Activated CD4-positive, CD25-positive, alpha-beta regulatory T cell treated with anti-CD3 and anti-CD28 coated beads, Interleukin-2, amount 50 U/mL, for 72 hours (primary cell): ENCODE results near the gene CTNS.

Source experiments
- DNase-seq: peaks from one replicate; pipeline ENCODE4 v3.0.0; 2021

Gene CTNS

DNA sequence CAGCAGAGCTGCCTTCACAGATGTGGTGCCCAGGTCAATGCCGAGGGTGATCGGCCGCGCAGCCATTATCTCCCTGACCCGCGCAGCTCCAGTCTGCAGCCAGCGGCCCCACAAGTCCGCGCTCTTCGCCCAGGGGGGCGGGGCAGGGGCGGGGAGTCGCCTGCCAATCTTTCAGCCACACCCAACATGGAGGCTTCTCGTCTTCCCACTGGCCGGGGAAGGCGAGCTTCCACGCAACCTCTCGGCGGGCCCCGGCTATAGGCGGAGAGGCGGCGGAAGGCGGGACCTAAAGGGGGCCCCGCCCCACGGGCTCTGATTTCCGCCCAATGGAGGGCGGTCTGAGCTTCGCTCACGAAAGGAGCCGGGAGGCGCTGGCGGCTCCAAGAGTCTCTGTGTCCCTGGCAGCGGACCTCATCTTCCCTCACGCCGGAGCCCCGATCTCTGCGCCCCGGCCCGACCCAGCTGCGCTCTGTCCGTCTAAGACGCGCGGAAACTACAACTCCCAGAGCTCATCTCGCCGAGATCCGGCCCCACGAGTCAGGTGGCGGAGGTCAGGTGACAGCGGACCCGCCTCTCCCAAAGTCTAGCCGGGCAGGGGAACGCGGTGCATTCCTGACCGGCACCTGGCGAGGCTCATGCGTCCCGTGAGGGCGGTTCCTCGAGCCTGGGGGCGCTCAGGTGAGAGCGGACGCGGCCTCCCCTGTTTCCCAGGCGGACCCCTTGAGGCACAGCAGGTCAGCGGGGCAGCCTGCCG is at the start of gene CTNS, which contains the start of gene SHPK:
CTNS (plus strand) TSS at position 607 of the 754 bp plus-strand sequence. CDS start 3,447 bp downstream, outside the sequence.
SHPK (minus strand) TSS at position 97 of the 754 bp plus-strand sequence; CDS start at position 66, 31 bp downstream.
- DNase-seq: peak; percentile 95

DNA sequence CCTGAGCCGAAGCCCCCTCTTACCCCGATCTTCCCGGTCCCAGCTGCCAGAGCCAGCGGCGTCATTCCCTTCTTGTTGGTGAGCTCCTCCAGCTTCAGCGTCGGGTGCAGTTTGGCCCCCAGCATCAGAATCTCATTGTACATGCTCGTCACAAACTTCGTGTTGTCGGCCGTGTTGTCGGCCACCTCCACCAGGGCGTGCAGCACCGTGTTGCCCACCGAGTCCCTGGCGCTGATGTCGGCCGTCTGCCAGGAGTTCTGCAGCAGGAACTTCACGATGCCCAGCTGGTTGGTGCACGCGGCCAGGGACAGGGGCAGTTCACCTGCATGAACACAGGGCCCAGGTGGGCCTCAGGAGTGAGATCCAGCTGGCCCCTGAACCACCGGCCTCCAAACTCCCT is 46.8 kb upstream of the CTNS start:
- no peak for DNase-seq

DNA sequence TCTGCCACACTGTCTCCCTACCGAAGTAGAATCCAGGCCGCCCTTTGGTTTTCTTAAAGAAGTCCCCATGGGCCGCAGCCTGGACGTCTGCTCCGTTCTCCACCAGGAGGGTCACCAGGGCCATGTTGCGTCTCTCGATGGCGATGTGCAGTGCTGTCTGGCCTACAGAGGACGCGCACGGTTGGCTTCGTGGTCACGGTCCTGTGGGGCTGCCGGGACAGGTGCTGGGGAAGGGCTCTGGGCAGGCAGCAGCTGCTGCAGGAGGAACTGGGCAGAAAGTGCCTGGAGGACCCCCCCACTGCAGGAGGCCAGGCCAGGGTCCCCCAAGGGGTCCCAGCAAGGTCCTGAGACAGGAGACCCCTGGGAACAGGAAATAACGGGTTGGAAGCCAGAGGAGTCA is 46.3 kb upstream of the CTNS start:
- DNase-seq: no peak

DNA sequence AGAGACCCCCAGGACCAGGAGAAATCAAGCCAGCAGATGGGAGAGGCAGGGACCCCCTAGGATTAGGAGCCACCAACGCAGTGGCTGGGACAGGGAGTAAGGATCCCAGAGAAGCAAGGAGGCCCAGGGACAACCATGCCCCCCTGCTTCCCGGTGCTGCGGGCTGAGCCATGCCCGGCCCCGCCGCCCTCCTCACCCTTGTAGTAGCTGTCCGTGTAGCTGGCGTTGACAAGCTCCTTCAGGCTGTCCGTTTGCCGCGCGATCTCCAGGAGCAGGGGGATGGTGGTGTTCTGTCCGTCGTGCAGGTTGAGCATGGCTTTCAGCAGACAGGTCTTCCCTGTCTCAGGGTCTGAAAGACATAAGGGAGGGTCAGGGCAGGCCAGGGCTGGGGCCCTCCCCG is 45.8 kb upstream of the CTNS start:
- DNase-seq: no peak

DNA sequence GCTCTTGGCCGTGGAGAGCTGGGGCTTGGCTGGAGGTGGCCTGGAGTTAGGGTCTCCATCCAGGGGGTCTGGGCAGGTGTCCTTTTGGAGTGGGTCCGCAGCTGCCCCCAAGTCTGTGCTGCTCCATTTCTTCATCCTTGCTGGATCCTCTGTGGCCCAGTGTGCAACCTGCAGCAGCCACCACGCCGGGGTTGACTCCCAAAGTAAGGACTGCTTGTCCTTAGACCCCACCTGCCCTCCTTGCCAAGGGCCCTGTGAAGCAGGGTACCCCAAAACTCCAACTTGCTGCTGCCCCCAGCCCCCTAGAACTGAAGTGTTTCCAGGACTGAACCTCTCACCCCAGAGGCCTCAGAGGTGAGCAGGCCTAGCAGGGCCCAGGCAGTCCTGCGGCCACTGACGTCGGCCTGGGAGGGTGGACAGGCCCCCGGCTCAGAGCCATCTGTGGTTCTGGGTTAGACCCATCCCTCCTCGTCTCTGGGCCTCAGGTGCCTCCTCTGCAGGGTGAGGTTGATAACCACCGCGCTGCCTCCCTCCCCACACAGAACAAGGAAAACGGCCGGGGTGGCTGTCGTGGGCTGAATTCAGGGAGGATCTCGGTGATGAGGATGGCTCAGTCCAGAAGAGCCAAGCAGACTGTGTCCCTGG is 44.2 kb upstream of the CTNS start:
- no peak for DNase-seq

DNA sequence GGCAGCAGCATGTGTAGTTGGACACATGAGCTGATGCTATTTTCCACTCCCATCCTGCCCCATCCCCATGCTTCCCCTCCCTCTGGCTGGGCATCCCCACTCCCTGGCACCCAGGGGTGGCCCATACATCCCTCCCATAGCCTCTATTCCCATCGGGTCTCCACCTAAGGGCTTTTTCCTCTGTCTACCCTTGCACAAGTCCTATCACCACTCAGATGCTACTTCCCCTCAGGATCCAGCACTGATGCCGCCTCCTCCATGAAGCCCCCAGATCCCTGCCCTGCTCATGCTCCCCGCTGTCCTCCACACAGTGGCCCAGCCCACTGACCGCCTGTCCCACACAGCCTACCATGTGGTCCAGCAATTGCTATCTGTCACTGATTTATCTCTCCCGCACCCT is 43.2 kb upstream of the CTNS start:
- DNase-seq: no peak

DNA sequence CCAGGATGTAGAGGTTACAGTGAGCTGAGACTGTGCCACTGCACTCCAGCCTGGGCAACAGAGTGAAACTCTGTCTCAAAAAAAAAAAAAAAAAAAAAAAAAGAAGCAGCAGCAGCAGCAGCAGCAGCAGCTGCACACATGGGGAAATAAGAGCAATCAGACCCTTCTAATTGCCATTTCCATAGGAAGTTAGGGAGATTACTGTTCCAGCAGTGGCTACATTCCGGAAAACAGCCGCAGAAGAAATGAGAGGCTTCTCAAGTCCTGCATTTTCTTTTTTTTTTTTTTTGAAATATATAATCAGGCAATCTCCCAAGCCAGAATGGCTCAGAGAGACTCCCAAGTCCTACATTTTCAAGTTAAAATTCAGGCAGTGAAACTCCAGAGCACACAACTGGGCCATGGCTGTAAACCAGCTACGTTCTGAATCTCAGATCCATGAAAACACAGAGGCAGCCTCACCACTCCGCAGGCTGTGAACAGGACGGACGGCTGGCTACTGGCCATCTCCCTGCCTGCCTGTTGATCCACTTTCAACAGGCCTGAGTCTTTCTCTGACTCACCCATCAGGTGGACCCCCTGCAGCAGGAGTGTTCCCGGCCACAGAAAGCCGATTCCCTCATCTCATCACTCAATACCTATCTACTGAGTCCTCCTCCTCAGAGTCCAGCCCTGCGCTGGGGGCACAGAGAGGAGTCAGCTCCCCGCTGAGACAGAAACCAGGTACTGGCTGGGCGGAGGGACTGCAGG is 42.3 kb upstream of the CTNS start:
- no peak for DNase-seq

DNA sequence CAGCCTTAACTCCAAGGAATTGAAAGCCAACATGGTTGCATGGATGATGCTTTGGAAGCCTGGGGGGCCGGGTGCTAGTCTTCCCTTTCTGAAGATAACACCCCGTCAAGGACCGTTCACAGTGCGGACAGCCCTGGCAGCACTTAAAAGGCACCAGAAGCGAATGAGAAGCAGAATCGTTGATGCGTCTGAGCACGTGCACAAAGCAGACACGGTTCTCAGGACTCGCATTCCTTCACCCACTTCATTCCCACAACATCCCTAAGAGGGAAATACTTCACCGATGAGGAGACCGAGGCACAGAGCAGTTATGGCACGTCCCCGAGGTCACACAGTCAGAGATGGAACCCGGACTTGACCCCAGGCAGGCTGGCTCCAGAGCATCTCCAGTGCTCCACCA is 41.6 kb upstream of the CTNS start:
- DNase-seq: no peak

DNA sequence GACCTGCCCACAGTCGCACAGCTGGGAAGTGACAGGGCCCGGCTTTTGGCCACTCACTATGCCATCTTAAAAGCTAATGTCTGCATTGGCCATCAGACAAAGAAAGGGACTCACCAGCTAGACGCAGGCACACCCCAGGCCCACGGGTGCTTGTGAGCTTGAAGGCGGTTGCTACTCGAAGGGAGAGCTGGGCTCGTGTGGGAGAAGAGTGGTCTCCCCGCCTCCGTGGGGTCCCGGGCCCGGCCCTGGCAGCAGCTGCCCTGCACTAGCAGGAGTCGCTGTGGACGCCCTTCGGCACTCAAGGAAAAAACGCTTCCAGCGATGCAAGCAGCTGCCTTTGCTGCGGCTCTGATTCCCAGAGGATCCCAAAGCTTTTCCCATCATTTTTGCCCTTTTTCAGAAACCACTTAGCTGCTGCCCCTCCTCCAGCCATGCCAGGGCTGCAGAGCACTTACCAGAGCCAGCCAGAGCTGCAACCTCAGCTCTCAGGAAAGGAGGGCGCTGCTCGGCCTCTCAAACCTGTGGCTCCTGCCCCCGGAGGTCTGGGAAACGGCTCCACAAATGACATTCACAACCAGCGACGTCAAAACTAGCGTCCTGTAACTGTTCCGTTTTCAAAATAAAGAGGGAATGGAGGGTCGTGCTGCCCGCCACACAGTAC is 39.6 kb upstream of the CTNS start:
- DNase-seq: no peak

DNA sequence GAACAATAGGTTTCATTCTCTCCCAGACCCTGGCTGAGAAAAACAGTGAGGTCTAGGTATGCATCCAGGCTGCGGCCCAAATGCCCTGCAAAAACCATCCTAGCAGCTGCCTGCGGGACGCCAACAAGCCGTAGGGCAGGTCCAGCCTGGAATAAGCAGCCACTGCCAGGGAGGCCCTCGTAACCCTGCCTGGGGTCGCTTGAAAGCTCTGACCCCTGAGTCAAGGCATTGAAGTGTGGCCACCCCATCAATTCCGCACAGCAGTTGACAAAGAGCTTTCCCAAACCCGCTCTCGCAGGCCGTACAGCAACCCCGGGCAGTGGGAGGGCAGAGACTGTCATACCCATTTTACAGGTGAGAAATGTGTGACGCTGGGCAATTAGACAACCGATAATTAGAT is 38.5 kb upstream of the CTNS start:
- no peak for DNase-seq

DNA sequence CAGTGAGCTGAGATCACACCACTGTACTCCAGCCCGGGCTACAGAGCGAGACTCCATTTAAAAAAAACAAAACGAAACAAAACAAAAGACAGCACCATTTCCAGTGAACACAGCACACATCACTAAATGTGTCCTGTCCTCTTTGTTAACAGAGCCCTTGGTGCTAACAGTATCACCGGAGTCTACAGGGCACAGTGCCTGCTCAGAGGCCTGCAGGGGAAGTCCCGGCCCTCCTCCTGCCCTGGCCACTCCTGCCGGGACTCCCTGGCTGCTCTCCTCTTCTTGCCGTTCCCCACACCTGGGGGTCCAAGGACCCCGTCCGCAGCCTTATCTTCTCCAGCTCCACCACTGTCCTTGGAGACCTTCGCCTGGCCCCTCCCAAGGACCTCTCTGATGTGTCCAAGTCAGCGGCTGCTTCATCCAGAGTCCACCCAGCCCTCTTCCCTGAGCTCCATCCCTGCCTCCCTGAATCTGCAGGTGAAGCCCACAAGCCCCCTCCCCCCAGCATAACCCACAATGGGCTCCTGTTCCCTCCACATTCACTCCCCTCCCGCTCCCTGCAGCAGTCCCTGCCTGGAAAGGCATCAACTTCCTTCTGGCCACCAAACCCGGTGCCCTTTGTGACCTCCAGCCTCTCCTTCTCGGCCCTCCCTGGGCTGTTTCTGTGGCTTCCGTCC is 35.9 kb upstream of the CTNS start:
- no peak for DNase-seq

DNA sequence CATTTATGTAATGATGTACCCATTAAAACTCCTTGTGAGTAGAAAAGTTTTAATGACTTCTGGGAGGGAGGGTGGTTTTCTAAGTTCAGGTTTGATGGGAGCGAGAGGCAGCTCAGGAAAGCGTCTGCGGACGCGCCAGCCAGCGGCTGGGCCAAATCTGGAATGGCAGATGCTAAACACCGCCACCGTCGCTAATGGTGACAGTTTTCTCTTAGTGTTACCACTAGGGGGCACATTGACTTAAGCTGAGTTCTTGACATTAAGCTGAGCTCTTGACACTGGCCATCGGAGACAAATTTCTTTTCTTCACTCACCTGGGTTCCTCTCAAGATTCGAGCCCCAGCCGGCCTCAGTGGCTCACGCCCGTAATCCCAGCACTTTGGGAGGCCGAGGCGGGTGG is 34.1 kb upstream of the CTNS start:
- DNase-seq: no peak

DNA sequence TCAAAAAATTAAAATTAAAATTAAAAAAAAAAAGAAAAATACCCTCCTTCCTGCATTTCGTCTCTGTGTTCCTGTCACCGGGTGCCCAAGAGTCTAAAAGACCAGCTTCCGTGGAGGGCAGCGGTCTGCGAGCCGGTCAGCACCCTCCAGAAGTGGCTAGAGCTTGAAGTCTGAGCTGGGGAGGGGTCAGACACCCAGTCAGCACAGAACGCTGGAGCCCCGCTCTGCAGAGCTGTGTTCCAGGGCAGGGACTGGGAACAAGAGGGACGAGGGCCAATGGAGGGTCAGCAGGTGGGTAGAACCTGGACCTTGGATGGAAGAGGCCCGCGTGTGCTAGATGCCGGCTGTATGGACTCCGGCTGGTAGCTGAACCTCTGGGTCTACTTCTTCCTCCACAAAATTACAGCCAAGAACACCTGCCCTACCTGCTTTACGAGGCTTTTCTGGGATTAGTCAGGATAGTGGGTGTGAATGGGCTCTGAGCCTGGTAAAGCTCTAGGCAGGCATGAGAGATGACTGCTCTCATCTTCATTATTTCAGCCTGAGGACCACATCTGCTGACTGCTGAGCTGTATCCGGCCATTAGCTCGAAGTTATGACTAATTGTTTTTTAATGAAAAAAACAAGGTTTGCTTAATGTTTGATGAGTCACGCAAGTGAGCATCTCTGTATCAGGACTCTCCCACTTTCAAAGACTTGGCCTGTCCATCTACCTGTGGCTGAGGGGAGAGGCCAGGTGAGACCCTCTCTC is 33.3 kb upstream of the CTNS start:
- DNase-seq: no peak

DNA sequence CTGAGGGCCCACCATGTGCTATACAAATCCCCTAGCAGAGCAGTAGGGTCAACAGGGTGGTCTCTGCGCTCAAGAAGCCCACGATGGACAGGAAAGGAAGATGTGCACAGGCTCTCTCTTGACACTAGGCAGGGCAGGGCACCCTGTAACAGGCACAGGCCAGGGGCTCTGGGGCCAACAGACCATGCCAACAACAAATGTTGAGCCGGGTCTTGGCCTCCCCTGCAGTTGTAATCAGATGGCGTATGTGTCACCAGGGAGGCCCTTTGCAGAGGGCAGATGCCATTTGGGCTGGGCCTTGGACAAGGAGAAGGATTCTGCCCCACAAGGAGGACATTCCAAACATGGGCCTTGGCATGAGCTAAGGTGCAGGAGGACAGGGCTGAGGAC is 32.7 kb upstream of the CTNS start:
- no peak for DNase-seq

DNA sequence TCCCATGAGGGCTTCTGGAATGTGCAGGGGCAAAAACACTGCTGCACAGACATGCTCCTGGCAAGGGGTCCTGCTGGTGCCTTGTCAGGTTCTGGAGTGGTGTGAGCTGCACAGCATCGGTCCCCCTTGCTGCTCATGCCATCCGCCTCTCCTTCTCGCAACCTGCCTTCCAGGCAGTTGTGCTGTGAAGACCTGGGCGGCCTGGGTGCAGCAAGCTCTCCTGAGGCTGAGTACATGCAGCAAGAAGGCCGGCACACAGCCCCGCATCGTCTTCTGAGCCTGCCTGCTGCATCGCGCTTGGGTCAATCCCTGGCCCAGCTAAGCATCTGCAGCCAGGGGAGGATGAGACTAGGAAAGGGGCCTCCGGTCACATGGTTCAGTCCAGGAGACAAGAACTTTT is 26.9 kb upstream of the CTNS start:
- no peak for DNase-seq

DNA sequence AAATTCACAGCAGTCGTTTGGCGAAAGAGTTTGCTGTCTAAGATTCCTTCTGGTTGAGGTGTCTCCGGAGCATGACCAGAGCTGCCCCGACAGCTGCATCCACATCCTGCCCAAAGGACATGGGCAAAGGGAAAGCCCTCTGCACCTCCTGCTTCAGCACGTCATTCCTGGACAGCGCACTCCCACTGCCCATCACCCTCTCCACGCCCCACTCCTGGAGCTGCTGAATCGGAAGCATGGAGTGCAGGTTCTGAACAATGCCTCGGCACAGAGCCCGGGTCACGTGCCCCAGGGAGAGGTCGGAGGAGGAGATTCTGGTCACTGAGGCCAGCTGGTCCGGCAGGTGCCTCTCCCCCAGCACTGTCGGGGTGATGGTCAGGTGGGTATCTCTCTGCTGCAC is 26.0 kb upstream of the CTNS start:
- no peak for DNase-seq

DNA sequence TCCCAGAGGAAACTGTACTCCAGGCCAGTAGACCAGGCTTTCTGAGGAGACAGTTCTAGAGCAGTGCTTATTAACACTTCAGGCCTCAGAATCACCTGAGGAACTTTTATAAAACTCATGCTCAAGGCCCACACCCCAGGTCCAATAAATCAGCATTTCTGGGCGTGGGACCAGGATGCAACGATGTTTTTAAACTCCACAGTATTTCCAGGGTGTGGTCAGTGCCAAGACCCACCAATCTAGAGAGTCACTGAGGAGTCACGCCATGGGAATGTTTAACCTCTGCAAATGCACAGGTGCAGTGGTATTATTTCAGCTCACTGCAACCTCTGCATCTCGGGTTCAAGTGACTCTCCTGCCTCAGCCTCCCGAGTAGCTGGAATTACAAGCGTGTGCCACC is 23.4 kb upstream of the CTNS start:
- no peak for DNase-seq

DNA sequence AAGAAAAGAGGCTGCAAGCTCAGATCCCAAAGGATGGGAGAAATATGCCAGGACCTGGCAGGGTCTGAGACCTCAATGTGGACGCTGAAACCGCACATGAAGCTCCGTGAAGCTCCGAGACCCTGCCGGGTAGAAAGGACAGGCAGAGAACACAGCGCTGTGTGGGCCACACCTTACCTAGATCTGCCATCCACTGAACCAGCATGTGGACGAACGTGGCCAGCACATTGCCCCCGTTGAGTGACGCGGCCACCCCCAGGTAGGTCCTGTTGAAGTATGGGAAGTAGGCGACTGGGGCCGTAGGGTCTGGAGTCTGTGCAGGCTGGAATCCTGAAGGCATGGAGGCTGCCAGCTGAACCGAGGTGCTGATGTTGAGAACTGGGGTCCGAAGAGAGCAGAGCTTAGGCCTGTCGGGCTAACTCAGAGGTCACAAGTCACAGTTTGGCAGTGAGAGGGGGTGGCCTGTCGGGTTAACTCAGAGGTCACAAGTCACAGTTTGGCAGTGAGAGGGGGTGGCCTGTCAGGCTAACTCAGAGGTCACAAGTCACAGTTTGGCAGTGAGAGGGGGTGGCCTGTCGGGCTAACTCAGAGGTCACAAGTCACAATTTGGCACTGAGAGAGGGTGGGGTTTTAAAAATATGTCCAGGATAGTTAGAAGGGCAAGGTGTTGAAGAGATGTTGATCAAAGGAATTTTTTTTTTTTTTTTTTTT is 21.2 kb upstream of the CTNS start:
- DNase-seq: no peak

DNA sequence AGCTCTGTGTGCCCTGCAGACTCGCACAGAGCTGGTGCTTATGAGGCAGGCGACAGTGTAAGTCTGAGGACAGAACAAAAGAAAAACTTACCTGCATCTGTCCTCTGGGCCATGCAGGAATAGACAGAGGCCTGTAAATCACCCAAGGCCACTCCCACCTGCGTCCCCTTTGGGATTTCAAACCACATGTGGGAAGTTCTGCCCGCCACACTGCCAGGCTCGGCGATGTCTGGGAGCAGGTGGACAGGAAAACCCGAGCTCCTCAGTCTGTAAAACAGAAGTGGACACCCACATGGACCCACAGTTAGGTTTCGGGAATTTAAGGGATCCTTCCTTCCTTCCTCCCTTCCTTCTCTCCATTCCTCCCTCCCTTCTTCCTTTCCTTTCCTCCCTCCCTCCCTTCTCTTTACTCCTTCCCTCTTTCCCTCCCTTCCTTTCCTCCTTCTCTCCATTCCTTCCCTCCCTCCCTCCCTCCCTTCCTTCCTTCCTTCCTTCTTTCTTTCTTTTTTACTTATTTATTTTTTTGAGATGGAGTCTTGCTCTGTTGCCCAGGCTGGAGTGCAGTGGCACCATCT is 15.3 kb upstream of the CTNS start:
- no peak for DNase-seq

DNA sequence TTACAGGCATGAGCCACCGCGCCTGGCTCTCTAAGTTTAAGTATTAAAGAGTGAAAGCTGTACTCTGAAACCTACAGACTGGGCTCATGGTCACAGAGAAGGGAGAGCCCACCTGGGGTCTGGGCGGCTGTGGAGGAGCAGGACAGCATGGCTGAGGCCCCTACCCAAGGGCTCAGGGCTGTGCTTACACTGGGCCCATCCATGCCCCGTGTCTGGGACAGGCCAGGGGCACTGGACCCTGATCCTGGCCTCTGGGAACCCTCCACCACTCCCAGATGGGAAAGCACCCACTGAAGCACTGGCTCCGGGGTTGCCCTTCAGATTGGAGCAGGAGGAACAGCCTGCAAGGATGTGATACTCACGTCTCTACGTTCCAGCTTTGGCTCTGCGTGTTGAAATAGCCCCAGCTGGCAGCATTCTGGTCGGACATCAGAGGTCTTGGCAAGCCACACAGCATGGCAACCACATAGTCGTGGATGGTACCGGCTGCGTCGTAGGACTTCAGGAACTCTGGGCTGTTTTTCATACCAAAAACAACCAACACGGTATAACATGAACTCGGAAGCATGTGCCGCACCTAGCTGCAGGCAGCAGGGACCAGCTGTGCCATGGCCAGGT is 13.5 kb upstream of the CTNS start:
- no peak for DNase-seq
